NOMO-1 treated with dmso at 0.1 percent for 144 hours (cell line): Measurements from ENCODE around the gene SYN1.

Experiments used
- DNase-seq: peaks from one replicate; lab custom pipeline; 2025; ENCODE audit not compliant: unreplicated experiment; lab: John Stamatoyannopoulos, UW

The SYN1 gene

DNA sequence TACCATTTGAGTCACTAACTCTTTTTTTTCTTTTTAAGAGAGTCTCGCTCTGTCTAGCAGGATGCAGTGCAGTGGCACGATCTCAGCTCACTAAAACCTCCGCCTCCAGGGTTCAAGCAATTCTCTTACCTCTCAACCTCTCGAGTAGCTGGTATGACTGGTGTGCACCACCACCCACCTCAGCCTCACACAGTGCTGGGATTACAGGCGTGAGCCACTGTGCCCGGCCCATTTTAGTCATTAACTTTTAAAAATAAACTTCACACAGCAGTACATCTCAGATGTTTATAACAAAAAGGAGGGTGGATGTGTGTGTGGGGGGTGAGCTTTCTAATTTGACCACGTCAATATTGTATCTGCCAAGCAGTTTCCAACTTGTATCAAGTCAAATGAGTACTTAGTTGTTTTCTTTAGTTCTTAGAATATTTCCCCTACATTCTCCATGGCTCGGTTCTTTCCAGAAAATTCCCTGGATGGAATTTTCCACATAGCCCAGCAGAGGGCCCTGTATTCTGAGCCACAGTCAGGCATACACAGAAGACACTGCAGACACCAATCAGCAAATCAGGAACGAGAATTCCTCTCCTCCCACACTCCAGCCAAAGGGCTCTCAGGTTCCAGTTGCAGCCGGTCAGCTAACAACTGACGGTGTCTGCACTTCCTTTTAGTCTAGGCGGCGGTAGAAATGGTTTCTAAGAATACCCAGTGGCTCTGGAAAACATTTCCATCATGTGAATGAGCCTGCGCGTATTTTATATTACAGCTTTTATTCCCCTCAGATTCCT lies 78.7 kb downstream of the SYN1 start:
- peak; percentile 54 for DNase-seq

DNA sequence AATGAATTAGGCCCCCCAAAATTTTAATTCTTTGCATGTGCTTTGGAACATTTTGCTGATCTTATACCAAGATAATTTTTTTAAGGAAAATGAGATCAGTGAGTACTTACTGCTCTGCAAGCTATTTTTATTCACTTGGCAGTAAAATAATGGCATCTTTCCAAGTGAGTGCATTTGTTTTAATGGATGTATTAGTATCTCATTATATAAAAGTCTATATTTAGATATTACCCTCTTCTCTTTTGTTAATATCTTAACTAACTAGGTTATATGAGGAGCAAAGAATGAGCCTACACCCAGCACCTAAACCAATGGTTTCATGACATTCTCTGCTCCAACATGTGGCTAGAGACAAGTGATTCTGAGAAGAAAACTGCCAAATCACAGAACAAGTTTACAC lies 79.8 kb downstream of the SYN1 start:
- no peak for DNase-seq

DNA sequence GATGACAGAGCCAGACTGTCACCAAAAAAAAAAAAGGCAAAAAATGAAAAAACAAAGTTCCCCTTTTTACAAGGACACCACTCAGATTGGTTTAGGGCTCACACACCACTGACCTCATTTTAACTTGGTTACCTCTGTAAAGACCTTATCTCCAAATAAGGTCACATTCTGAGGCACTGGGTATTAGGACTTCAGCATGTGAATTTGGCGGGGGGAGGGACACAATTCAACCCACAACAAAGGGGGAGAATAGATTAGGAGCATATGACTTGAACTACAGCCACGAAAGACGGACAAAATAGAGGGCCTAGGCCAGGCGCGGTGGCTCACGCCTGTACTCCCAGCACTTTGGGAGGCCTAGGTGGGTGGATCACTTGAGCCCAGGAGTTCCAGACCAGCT lies 89.6 kb downstream of the SYN1 start:
- DNase-seq = no peak

DNA sequence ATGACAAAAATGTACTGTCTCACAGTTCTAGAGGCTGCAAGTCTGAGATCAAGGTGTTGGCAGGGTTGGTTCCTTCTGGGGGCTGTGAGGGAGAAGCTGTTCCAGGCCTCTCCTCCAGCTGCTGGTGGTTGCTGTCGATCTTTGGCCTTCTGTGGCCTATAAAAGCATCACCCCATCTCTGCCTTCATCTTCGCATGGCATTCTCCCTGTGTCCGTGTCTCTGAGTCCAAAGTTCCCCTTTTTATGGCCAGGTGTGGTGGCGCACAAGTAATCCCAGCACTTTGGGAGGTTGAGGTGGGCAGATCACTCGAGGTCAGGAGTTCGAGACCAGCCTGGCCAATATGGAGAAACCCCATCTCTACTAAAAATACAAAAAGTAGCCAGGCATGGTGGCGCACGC lies 90.1 kb downstream of the SYN1 start:
- no peak for DNase-seq

DNA sequence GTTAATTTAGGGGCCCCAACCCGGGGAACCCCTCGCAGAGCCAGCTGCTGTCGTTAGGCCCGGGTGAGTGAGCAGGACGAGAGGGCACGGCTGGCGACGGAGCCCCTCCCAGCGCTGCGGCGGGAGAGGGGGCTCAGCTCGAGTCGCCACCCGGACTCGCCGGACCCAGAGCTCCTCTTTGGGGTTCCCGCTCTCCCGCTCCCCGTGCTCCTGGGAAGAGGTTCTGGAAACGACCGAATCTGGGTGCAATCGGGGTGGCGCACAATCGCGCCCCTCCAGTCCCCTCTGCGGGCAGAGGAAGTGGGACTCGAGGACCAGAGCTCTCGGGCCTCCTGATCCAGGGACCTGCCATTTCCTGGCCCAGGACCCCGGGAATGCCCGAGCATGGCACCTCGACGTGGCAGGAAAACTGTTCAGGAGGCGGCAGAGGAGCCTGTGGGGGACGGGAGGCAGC lies 95.9 kb downstream of the SYN1 start:
- no peak for DNase-seq

DNA sequence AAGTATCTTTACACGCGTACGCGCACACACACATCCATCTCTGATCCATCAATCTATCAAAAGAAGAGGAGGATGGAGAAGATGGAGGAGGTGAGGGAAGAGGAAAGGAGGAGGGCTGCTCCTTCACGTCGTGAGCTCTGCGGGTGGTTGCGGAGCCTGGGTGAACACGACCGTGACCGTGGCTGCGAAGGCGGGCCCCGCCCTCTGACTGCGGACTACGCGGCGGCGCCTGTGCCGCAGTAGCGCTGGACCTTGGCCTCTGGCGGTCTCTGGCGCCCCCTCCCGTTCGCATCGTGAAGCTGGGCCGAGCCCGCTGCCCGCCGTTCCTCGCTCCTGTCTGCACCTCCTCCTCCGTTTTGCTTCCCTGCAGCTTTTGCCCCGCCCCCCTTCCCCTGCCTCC lies 96.4 kb downstream of the SYN1 start:
- DNase-seq = peak; percentile 45
